ENCODE data around the gene DCLK1.

DCLK1 gene

GRCh38 chr13:35961002-35961401 lies 170.2 kb downstream of the DCLK1 start:
- TF ChIP-seq Cebpa-rat (IDR thresholded peaks at IDR 0.05): no peak
- no peaks in the 10 kb centered on the region for H3K27me3 ChIP-seq
- H3K9me3 ChIP-seq: no peaks in the 10 kb centered on the region
- no peaks in the 10 kb centered on the region for H3K36me3 ChIP-seq
- H3K4me2 ChIP-seq: peak overlapping the region; percentile 49
- H3K4me3 ChIP-seq: no peak overlapping the region
- H3K9ac ChIP-seq: no peak overlapping the region
- no peak overlapping the region for H3K27ac ChIP-seq
- H3K4me1 ChIP-seq: peaks cover 10% of the 10 kb centered on the region
- no peaks in the 10 kb centered on the region for H4K20me1 ChIP-seq

GRCh38 chr13:35957996-35958395 lies 173.2 kb downstream of the DCLK1 start:
- H3K36me3 ChIP-seq: no peaks in the 10 kb centered on the region

GRCh38 chr13:35957241-35957731 lies 173.9 kb downstream of the DCLK1 start:
- H3K4me2 ChIP-seq: no peak overlapping the region
- H3K9ac ChIP-seq: no peak overlapping the region
- no peaks in the 10 kb centered on the region for H3K36me3 ChIP-seq
- H3K4me3 ChIP-seq: no peak overlapping the region
- no peaks in the 10 kb centered on the region for H3K27me3 ChIP-seq
- H4K20me1 ChIP-seq: no peaks in the 10 kb centered on the region
- H3K4me1 ChIP-seq: peaks cover 21% of the 10 kb centered on the region
- no peak for TF ChIP-seq Cebpa-rat (IDR thresholded peaks at IDR 0.05)
- no peak overlapping the region for H3K27ac ChIP-seq
- H3K9me3 ChIP-seq: no peaks in the 10 kb centered on the region

More at GRCh38 chr13:35957996-35958395, 173.2 kb downstream of the DCLK1 start:
- Histone ChIP-seq H3K27ac (no peak overlapping the region), H3K4me3 (no peak overlapping the region), H3K4me1 (peaks cover 21% of the 10 kb centered on the region), H4K20me1 (no peaks in the 10 kb centered on the region), H3K27me3 (no peaks in the 10 kb centered on the region), H3K9ac (no peak overlapping the region), H3K4me2 (no peak overlapping the region), H3K9me3 (no peaks in the 10 kb centered on the region)
- TF ChIP-seq Cebpa-rat (IDR thresholded peaks at IDR 0.05): no peak

- Histone ChIP-seq H3K4me1 (peaks cover 13% of the 10 kb centered on the region), H3K27me3 (no peaks in the 10 kb centered on the region), H3K4me2 (no peak overlapping the region), H4K20me1 (no peaks in the 10 kb centered on the region), H3K9me3 (no peaks in the 10 kb centered on the region), H3K9ac (no peak overlapping the region), H3K4me3 (no peak overlapping the region), H3K27ac (no peak overlapping the region), H3K36me3 (no peaks in the 10 kb centered on the region)
- TF ChIP-seq Cebpa-rat (IDR thresholded peaks at IDR 0.05): no peak
Measured at GRCh38 chr13:35956074-35956473, 175.1 kb downstream of the DCLK1 start.

DNA sequence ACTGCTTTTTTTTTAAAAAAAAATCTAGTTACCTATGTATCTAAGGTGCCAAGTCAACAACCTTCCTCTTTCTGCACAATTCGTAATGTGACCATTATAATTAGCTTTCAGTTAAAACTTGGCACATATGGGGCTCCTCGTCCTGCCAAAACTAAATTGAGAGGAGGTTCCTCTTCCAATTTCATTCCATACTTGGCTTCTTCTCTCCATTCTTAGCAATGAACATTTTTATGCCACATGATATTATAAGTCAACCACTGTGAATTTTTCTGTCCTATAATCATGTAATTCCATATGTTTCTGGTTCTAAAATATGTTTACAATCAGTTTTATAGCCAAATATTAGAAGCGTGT lies 177.0 kb downstream of the DCLK1 start:
- H3K27ac ChIP-seq: no peak overlapping the region
- H3K36me3 ChIP-seq: no peaks in the 10 kb centered on the region
- no peak overlapping the region for H3K4me2 ChIP-seq
- no peaks in the 10 kb centered on the region for H4K20me1 ChIP-seq
- peaks cover 10% of the 10 kb centered on the region for H3K4me1 ChIP-seq
- H3K9me3 ChIP-seq: no peaks in the 10 kb centered on the region
- no peak overlapping the region for H3K9ac ChIP-seq
- no peak for TF ChIP-seq Cebpa-rat (IDR thresholded peaks at IDR 0.05)
- H3K27me3 ChIP-seq: no peaks in the 10 kb centered on the region
- no peak overlapping the region for H3K4me3 ChIP-seq

DNA sequence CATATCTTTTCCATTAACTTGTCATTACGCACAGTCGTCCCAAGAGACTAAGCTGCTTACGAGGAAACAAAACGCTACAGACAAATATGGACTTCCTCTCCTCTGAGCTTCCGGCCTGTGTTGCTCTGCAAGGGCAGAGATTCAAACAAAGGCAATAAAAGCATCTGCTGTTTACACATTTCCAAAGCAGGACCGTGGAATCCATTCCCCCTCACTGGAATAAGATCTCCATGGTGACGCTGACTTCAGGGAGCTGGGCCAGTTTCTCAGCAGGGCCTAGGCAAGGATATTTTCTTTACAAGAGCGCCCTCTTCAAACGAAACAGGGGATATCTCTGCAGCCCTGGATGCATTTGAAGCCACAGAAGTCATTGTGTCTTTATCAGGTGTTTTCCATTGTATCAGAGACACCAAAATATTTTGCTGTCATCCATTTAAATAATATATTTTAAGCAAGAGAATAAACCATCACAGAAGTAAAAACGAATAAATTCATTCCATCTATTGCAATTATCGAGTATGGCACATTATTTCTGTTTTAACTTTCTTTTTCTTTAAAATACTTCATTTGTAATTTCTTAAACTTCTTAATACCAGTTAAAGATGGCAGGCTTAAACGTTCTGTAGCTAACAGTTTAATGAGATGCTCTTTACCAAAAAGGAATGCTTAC lies 177.5 kb downstream of the DCLK1 start:
- peaks cover 10% of the 10 kb centered on the region for H3K4me1 ChIP-seq
- H3K27me3 ChIP-seq: no peaks in the 10 kb centered on the region
- H3K36me3 ChIP-seq: no peaks in the 10 kb centered on the region
- no peaks in the 10 kb centered on the region for H4K20me1 ChIP-seq
- no peak overlapping the region; the same call in 1 of the 2 replicates for H3K9ac ChIP-seq
- H3K27ac ChIP-seq: no peak overlapping the region
- no peak for TF ChIP-seq Cebpa-rat (IDR thresholded peaks at IDR 0.05)
- H3K4me3 ChIP-seq: no peak overlapping the region; the same call in 1 of the 2 replicates
- peak overlapping the region; percentile 62 for H3K4me2 ChIP-seq
- no peaks in the 10 kb centered on the region for H3K9me3 ChIP-seq

GRCh38 chr13:35947315-35947714 lies 183.9 kb downstream of the DCLK1 start:
- H3K36me3 ChIP-seq: no peaks in the 10 kb centered on the region
- no peak overlapping the region for H3K4me3 ChIP-seq
- no peaks in the 10 kb centered on the region for H3K4me1 ChIP-seq
- no peaks in the 10 kb centered on the region for H3K27me3 ChIP-seq
- 0 out of 2 replicates have a peak, but pooled peaks cover 3% of the 10 kb centered on the region for H3K9me3 ChIP-seq
- H3K27ac ChIP-seq: no peak overlapping the region
- no peak overlapping the region for H3K9ac ChIP-seq
- no peaks in the 10 kb centered on the region for H4K20me1 ChIP-seq
- no peak overlapping the region for H3K4me2 ChIP-seq
- no peak for TF ChIP-seq Cebpa-rat (IDR thresholded peaks at IDR 0.05)

- Histone ChIP-seq H3K9ac (no peak overlapping the region), H3K27me3 (no peaks in the 10 kb centered on the region), H3K36me3 (no peaks in the 10 kb centered on the region), H3K4me2 (no peak overlapping the region), H4K20me1 (no peaks in the 10 kb centered on the region), H3K9me3 (0 out of 2 replicates have a peak, but pooled peaks cover 3% of the 10 kb centered on the region), H3K4me3 (no peak overlapping the region), H3K4me1 (no peaks in the 10 kb centered on the region), H3K27ac (no peak overlapping the region)
- TF ChIP-seq Cebpa-rat (IDR thresholded peaks at IDR 0.05): no peak
Measured at GRCh38 chr13:35945368-35945767, 185.8 kb downstream of the DCLK1 start.

GRCh38 chr13:35941374-35941773 lies 189.8 kb downstream of the DCLK1 start:
- no peaks in the 10 kb centered on the region for H4K20me1 ChIP-seq
- no peak overlapping the region for H3K4me3 ChIP-seq
- no peaks in the 10 kb centered on the region for H3K27me3 ChIP-seq
- 0 out of 2 replicates have a peak, but pooled peaks cover 3% of the 10 kb centered on the region for H3K9me3 ChIP-seq
- H3K9ac ChIP-seq: no peak overlapping the region
- no peaks in the 10 kb centered on the region for H3K4me1 ChIP-seq
- H3K27ac ChIP-seq: no peak overlapping the region
- no peak for TF ChIP-seq Cebpa-rat (IDR thresholded peaks at IDR 0.05)
- no peak overlapping the region for H3K4me2 ChIP-seq
- H3K36me3 ChIP-seq: no peaks in the 10 kb centered on the region

DNA sequence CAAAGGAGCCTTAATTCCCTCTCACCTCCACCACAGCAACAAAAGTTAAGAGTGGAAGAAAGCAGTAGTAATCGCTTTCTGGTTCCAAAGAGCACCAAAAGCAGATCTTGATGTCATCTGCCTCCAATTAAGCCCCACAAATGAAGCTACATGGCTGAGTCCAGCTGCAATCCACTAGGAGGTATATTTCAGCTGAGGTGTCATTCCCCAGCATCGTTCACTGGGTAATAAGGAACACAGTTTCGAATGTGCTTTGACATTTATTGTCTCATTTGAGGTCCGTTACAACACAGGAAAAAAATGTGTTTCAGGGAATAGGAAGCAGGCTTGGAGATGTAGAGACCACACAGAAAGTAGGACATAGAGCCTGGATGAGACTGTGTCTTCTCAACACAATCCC lies 190.4 kb downstream of the DCLK1 start:
- TF ChIP-seq Cebpa-rat (IDR thresholded peaks at IDR 0.05): no peak
- Histone ChIP-seq H3K27me3 (no peaks in the 10 kb centered on the region), H3K4me1 (no peaks in the 10 kb centered on the region), H3K36me3 (no peaks in the 10 kb centered on the region), H3K9me3 (0 out of 2 replicates have a peak, but pooled peaks cover 3% of the 10 kb centered on the region), H3K9ac (no peak overlapping the region), H3K4me2 (no peak overlapping the region), H4K20me1 (no peaks in the 10 kb centered on the region), H3K27ac (no peak overlapping the region), H3K4me3 (no peak overlapping the region)
